ENCODE data around the gene EMSY.

The EMSY gene

GRCh38 chr11:76523786-76524436 is 79.1 kb downstream of the EMSY start:
- ATAC-seq (no peak), DNase-seq (no peak)

GRCh38 chr11:76524461-76524860 is 79.6 kb downstream of the EMSY start:
- no peak for ATAC-seq
- no peak for DNase-seq

- ATAC-seq (no peak), DNase-seq (no peak)
Observed at GRCh38 chr11:76524919-76525318, 80.1 kb downstream of the EMSY start.

DNA sequence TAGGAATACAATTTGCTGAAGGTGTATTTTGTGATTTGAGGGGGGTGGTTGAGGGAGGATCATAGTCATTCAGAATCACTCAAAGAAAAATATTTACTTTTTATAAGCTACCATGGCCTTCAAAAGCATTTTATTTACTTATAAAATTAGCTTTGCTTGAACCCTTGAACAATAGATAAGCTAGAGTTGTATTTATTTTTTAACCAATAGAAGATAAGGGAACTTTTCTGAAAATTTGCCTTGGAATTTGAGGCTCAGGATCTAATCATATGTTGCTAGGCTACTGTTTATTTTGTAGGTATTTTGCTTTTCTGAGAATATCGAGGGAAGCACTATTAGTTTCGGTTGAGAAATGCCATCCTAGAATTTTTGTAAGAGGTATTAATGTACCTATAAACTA is 82.1 kb downstream of the EMSY start:
- ATAC-seq (no peak), DNase-seq (no peak)

DNA sequence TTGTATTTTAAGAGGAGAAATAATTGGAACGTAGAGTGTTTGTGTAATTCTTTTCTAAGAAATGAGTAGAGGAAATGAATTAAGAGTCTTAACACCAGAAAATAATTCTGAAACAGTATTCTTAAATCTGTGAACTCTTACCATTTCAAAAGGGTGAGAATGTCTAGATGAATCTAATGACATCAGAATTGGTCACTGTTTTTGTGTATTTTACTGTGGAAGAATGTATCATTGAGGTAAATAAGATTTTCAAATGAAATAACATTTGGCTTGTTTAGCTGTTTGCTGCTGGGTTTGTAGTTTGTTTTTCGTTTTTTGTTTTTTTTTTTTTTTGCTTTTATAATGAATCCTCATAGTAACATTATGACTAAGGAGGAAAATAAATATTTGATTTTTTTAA is 97.6 kb downstream of the EMSY start:
- ATAC-seq (no peak), DNase-seq (no peak)

GRCh38 chr11:76543006-76543703 is 98.3 kb downstream of the EMSY start:
- DNase-seq (no peak), ATAC-seq (no peak)

DNA sequence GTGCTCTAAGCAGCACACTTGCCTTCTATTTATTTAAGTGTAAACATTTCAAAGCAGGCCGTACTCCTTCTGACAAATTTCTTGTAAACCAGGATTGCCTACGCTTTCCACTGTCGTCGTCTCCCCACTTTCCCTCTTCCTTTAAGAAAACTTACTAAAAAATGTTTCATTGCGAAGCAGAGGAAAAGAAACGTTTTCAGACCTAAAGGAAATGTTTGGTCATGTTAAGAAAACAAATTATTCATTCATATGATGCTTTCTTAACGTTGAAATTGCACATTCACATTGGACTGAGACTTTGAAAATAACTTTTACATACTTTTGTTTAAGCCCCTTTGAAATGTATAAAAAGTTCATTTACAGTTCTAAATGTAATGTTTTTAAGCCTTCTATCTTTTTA is 106.0 kb downstream of the EMSY start:
- ATAC-seq (no peak), DNase-seq (no peak)

DNA sequence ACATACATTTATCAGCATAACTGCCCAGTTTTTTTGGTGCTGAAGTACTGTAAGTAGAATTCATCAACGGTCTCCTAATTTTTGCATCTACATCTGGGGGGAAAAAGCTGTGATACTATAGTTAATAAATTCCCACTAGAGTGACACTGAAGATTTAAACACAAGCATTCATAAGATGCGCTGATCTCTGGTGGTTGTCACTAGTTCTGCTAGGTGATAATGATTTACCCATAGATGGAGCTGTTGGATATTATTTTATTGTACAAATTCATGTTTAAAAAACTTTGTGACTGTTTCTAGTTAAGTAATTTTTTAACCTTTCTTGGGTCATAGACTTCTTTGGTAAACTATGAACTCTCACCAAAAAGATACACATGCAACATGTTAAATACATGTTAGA is 106.6 kb downstream of the EMSY start:
- DNase-seq (no peak), ATAC-seq (no peak)

GRCh38 chr11:76552987-76553386 is 108.2 kb downstream of the EMSY start:
- DNase-seq (no peak), ATAC-seq (no peak)

DNA sequence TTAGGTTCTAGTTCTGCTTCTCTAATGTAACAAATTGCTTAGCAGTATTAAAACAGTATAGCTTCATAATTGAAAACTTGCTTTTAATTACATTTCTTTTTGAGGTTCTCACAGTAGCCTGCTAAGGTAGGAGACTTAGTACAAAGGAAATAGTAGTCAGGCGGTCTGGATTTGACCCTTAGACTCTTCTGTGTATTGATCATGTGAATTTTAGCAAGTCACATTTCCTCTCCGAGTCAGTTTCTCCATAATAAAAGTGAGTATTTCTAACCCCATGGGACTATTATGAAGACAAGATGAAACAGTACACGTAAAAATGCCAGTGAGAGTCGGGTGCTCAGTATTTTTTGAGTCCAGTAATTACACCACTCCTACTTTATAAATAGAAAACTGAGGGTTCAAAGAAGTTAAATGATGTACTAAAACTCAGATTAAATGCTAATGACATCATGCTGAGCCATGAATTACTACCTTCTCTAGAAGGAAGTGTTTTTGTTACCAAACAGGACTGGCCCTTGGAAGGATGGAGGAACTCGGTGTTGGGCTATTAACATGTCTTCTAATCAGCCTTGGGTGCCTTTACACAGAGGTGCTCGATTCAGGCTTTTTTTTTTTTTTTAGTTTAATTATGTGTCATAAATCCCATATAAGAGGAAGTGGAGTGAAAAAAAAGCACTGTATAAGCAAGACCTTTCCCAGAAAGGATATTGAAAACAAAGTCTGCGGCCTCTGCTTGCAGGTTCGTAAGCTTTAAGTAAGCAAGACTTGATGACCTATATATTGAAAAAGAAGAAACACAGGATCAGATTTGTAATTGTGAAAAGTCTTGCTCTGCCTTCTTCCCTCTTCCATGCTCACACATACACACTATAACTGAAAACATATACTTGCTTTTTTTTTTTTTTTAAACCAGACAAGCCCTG is 109.0 kb downstream of the EMSY start:
- ATAC-seq (no peak), DNase-seq (no peak)

GRCh38 chr11:76554767-76555166 is 109.9 kb downstream of the EMSY start:
- ATAC-seq: no peak
- no peak for DNase-seq

DNA sequence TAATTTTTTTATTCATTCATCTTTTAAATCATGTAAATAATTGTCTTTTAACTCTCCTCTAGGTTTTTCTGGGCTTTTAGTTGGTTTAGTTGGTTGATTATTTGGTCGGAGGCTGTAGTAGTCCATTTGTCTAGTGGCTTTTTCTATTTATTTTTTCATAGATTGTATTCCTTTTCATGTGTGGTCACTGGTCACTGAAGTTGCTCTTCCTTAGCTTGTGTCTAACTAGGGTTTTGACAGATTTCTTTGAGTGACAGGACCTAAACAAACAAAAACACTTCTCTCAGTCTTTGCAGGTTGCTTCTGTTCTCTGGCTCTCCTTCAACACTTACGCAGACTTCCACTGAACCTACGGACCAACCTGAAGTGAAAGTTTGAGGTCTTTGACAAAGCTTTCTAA is 112.6 kb downstream of the EMSY start:
- ATAC-seq (no peak), DNase-seq (no peak)

DNA sequence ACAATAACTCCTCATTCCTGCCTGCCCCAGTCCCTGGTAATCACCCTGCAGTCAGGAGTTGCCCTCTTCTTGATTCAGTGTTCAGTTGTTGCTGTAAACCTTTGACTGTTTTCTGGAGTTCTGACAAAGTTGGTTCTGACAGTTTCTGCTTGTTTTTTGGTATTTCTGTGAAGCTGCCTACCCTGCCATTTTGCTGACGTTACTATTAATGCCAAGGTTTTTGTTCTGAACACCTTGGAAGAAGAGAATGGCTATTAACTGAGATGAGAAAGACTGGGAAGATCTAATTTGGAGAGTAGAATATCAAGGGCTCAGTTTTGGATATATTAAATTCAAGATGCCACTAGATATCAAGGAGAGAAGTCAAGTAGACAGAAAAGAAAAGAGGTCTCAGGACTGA is 113.7 kb downstream of the EMSY start:
- no peak for ATAC-seq
- DNase-seq: no peak

GRCh38 chr11:76558891-76559290 is 114.1 kb downstream of the EMSY start:
- DNase-seq (no peak), ATAC-seq (no peak)

- ATAC-seq: no peak
- DNase-seq: no peak
Observed at GRCh38 chr11:76559346-76559745, 114.5 kb downstream of the EMSY start.

DNA sequence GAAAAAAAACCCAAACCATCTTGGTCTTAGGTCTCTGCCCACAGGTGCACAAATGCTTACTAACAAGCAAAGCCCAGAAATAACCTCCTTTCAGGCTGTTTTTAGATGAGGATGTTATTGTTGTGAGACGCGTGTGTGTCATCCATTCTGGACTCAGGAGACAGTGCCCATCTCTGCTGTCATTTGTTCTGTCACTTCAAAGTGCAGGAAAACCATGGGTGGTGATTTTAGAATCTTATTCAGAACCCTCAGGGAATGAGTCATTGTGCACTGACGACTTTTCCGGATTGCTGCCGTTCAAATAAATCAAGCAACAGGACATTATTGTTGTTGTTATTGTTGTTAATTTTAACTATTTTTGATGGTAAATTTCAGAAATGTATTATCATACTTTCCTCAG is 115.4 kb downstream of the EMSY start:
- peak; percentile 68 for ATAC-seq
- no peak for DNase-seq

DNA sequence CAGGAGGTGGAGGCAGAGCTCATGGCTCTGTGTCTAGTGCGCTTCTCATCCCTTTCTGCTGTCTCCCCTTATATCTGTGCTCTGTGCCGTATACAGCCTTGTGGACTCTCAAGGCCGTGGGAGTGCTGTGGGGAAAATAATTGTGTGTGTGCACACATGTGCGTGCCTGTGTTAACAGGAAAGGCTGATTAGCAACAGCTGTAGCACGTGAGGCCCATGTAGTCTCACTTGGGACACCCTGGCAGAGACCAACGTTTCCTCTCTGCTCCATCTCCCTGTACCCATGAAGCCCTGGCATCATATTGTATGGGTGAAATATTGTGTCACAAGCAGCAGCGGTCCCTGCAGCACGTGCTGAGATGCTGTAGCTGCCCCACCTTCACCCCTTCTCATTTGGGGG is 116.4 kb downstream of the EMSY start:
- no peak for ATAC-seq
- DNase-seq: no peak

DNA sequence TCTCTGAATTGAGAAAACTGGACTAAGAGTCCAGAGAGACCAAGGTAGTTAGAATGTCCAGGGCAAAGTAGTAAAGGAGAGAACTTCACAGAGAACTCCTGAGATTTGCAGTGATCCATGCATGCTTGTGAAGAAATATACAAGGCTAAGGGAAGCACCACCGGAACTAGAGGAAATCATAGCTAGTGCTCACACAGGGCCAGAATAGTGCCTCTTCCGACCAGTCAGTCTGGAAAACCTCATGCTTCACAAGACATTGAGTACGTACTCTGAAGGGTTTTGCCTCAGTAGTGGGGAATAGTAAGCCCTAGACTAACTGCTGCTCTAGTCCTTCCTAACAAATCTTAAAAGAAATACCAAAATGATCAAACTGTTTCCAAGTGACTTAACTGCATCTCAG is 117.7 kb downstream of the EMSY start:
- DNase-seq (no peak), ATAC-seq (no peak)

- ATAC-seq (no peak), DNase-seq (no peak)
Observed at GRCh38 chr11:76564364-76564763, 119.5 kb downstream of the EMSY start.

- ATAC-seq (peak; percentile 23), DNase-seq (no peak)
Observed at GRCh38 chr11:76566811-76567210, 122.0 kb downstream of the EMSY start.

GRCh38 chr11:76567261-76567660 is 122.4 kb downstream of the EMSY start:
- no peak for DNase-seq
- no peak for ATAC-seq

- DNase-seq: no peak
- peak; percentile 59 for ATAC-seq
Observed at GRCh38 chr11:76568139-76568538, 123.3 kb downstream of the EMSY start.

- ATAC-seq (no peak), DNase-seq (no peak)
Observed at GRCh38 chr11:76568621-76569020, 123.8 kb downstream of the EMSY start.
